Stomach smooth muscle (tissue), 2 donors: ENCODE measurements around the gene LRMDA.
"Not testable (repeated sequence)": the region's sequence is repeated elsewhere in the genome, so short reads cannot be mapped to it uniquely, and the experiment has no call there.

Experiments
- H3K27ac ChIP-seq: one replicate; pipeline ENCODE4 v1.7.0; 2013; ENCODE audit warnings: mild to moderate bottlenecking, low read length, inconsistent platforms
- H3K27me3 ChIP-seq, 2 donors: one replicate each; pipeline ENCODE4 v1.7.0; 2013; ENCODE audit warnings: low read length in 2 of 2; ENCODE audit not compliant: insufficient read depth in 2 of 2, control insufficient read depth in 1 of 2
- H3K36me3 ChIP-seq, 2 donors: one replicate each; pipeline ENCODE4 v1.7.0; 2013; ENCODE audit warnings: low read length in 2 of 2; ENCODE audit not compliant: control insufficient read depth in 2 of 2, insufficient read depth in 2 of 2
- H3K4me1 ChIP-seq: one replicate; pipeline ENCODE4 v1.7.0; 2013; ENCODE audit warnings: low read length; ENCODE audit not compliant: control insufficient read depth, insufficient read depth
- H3K4me3 ChIP-seq, 2 donors: one replicate each; pipeline ENCODE4 v1.7.0; 2013; ENCODE audit warnings: low read length in 2 of 2
- H3K9ac ChIP-seq, 2 donors: one replicate each; pipeline ENCODE4 v1.7.0; 2013; ENCODE audit warnings: low read length in 2 of 2, mild to moderate bottlenecking in 1 of 2
- H3K9me3 ChIP-seq, 2 donors: one replicate each; pipeline ENCODE4 v1.7.0; 2013; ENCODE audit warnings: low read length in 2 of 2; ENCODE audit not compliant: control insufficient read depth in 2 of 2
- donor health status: healthy.
- donor health status: Pancreatic carcinoma.

Gene LRMDA

GRCh38 chr10:75507469-75507868, 76.0 kb downstream of the LRMDA start:
- Histone ChIP-seq H3K27ac (no peak overlapping the region), H3K9me3 (no peaks in the 10 kb centered on the region), H3K9ac (no peak overlapping the region), H3K4me3 (no peak overlapping the region), H3K4me1 (peaks cover 41% of the 10 kb centered on the region), H3K27me3 (no peaks in the 10 kb centered on the region), H3K36me3 (no peaks in the 10 kb centered on the region)

- peak overlapping the region; percentile 32 for H3K27ac ChIP-seq
- H3K4me1 ChIP-seq: peaks cover 50% of the 10 kb centered on the region
- H3K4me3 ChIP-seq: peak overlapping the region; percentile 29
- H3K36me3 ChIP-seq: no peaks in the 10 kb centered on the region
- H3K9me3 ChIP-seq: no peaks in the 10 kb centered on the region
- H3K9ac ChIP-seq: no peak overlapping the region
- H3K27me3 ChIP-seq: no peaks in the 10 kb centered on the region
Observed at GRCh38 chr10:75508239-75508813, 76.9 kb downstream of the LRMDA start.

GRCh38 chr10:75508814-75509306, 77.4 kb downstream of the LRMDA start:
- H3K36me3 ChIP-seq: no peaks in the 10 kb centered on the region
- no peaks in the 10 kb centered on the region for H3K9me3 ChIP-seq
- H3K27ac ChIP-seq: no peak overlapping the region
- H3K27me3 ChIP-seq: no peaks in the 10 kb centered on the region
- peak overlapping the region; percentile 29 for H3K4me3 ChIP-seq
- no peak overlapping the region for H3K9ac ChIP-seq
- peaks cover 52% of the 10 kb centered on the region for H3K4me1 ChIP-seq

DNA sequence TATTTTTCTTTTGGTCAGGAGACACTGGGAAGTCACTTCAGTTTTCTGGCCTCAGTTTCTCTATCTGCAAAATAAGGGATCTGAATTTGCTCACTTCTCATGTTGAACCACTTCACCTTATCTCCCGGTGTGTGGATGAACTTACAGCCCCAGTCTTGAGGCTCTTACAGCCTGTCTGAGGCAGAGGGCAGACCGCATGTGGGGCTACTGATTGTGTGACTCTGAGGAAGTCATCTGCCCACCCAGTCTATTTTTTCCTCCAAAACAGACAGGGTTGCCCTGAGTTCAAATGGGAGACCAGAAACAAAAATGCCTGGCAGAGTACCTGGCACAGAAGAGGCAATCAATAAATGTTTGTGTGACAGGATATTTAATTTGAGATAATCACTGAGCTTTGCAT, 78.3 kb downstream of the LRMDA start:
- H3K4me1 ChIP-seq: peaks cover 52% of the 10 kb centered on the region

DNA sequence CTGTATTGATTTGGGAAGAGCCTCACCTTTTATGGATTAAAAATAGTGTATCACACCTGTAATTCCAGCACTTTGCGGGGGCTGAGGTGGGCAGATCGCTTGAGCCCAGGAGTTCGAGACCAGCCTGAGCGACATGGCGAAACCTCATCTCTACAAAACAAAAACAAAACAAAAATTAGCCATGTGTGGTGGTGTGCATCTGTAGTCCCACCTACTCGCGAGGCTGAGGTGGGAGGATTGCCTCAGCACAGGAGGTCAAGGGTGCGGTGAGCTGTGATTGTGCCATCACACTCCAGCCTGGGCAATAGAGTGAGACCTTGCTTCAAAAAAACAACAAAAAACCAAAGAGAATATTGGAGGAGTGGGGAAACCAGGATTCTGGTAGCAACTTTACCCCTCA, 79.6 kb downstream of the LRMDA start:
- Histone ChIP-seq H3K9ac (no peak overlapping the region), H3K4me3 (no peak overlapping the region), H3K4me1 (peaks cover 52% of the 10 kb centered on the region), H3K36me3 (no peaks in the 10 kb centered on the region), H3K9me3 (peaks cover 5 to 9% of the 10 kb centered on the region in 2 donors), H3K27me3 (no peaks in the 10 kb centered on the region), H3K27ac (no peak overlapping the region)

More for the DNA sequence above, 78.3 kb downstream of the LRMDA start:
- H3K4me3 ChIP-seq: no peak overlapping the region
- H3K27ac ChIP-seq: no peak overlapping the region
- H3K9me3 ChIP-seq: peaks cover 2 to 4% of the 10 kb centered on the region in 2 donors
- H3K9ac ChIP-seq: no peak overlapping the region
- no peaks in the 10 kb centered on the region for H3K27me3 ChIP-seq
- no peaks in the 10 kb centered on the region for H3K36me3 ChIP-seq

DNA sequence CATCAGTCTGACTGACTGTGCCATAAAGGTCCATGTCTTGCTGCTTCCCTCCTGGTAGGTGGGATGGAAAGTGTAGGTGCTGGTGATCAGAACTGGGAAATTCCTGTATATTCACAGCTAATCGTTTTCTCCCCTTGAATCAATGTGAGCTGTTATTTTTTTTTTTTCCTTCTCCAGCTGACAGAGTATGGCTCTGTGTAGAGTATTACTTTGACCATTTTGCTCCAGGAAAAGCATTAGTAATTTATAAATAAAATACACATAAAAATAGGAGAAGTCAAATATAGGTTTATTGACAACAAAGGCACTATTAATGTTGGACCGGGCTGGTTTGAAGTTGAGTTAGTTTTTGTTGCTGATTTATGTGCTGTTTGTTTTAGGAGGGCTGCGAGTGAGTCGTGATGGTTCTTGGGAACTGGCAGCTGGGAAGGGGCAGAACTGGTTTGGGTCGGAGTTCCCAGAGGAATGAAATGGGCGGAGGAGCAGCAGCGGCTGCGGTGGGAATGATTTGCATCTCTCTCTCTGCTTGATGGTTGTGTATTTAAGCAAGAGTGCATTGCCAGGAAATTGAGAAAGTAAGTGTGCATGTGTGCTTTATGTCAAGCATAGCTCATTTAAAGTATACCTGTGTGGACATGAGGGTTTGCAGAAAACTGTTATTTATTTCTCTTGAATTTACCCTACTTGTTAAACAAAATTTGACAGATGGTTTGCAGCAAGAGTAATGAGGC, 80.9 kb downstream of the LRMDA start:
- Histone ChIP-seq H3K9ac (no peak overlapping the region), H3K9me3 (peaks cover 5 to 9% of the 10 kb centered on the region in 2 donors), H3K27ac (no peak overlapping the region), H3K4me3 (peak overlapping the region in 1 of 2 donors; percentile 24), H3K27me3 (no peaks in the 10 kb centered on the region), H3K4me1 (peaks cover 44% of the 10 kb centered on the region), H3K36me3 (no peaks in the 10 kb centered on the region)

DNA sequence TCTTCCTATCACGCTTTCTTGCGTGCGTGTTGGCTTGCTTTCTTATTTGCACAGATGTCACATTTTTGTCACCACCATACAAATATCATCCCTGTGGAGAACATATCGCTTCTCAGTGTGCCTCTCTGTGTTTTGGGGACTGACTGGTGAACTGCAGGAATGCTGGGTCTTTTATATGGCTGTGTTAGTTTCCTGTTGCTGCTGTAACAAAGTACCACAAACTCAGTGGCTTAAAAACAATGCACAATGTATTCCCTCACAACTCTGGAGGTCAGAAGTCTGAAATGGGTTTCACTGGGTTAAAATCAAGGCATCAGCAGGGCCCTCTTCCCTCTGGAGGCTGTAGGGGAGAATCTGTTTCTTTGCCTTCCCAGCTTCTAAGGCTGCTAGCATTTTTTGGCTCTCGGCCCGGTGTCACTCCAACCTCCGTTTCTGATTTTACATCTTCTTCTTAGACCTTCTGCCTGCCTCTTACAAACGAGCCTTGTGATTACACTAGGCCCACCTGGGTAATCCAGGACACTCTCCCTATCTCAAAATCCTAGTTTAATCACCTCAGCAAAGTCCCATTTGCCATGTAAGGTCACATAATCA, 82.0 kb downstream of the LRMDA start:
- Histone ChIP-seq H3K9me3 (peaks cover 5 to 9% of the 10 kb centered on the region in 2 donors), H3K36me3 (no peaks in the 10 kb centered on the region), H3K27ac (no peak overlapping the region), H3K4me3 (no peak overlapping the region), H3K4me1 (peaks cover 33% of the 10 kb centered on the region), H3K27me3 (no peaks in the 10 kb centered on the region), H3K9ac (no peak overlapping the region)

DNA sequence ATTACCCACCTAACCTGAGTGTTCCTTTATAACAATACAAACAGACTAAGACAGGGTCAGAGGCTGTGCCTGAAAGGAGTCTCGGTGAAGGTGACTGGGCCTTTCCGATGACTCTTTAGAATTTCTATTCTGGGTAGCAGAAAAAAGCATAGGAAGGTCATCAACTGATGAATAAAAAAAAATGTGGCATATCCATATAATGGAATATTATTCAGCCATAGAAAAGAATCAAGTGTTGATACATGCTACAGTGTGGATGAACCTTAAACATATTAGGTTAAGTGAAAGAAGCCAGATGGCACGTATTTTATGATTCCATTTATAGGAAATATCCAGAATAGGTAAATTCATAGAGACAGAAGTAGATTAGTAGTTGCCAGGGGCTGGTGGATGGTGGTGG, 83.4 kb downstream of the LRMDA start:
- no peak overlapping the region for H3K4me3 ChIP-seq
- no peaks in the 10 kb centered on the region for H3K36me3 ChIP-seq
- H3K9ac ChIP-seq: no peak overlapping the region
- H3K9me3 ChIP-seq: peaks cover 5 to 9% of the 10 kb centered on the region in 2 donors
- no peaks in the 10 kb centered on the region for H3K27me3 ChIP-seq
- peaks cover 23% of the 10 kb centered on the region for H3K4me1 ChIP-seq
- no peak overlapping the region for H3K27ac ChIP-seq

DNA sequence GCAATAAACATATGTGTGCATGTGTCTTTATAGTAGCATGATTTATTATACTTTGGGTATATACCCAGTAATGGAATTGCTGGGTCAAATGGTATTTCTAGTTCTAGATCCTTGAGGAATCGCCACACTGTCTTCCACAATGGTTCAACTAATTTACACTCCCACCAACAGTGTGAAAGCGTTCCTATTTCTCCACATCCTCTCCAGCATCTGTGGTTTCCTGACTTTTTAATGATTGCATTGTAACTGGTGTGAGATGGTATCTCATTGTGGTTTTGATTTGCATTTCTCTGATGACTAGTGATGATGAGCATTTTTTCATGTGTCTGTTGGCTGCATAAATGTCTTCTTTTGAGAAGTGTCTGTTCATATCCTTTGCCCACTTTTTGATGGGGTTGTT, 84.7 kb downstream of the LRMDA start:
- not testable (repeated sequence) for H3K4me3 ChIP-seq, H3K9me3 ChIP-seq
- peaks cover 21% of the 10 kb centered on the region for H3K4me1 ChIP-seq

DNA sequence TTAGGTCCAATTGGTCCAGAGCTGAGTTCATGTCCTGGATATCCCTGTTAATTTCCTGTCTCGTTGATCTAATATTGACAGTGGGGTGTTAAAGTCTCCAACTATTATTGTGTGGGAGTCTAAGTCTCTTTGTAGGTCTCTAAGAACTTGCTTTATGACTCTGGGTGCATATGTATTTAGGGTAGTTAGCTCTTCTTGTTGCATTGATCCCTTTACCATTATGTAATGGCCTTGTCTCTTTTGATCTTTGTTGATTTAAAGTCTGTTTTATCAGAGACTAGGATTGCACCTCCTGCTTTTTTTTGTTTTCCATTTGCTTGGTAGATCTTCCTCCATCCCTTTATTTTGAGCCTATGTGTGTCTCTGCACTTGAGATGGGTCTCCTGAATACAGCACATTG, 87.8 kb downstream of the LRMDA start:
- H3K4me1 ChIP-seq, H3K27me3 ChIP-seq, H3K4me3 ChIP-seq, H3K9me3 ChIP-seq, H3K36me3 ChIP-seq, H3K9ac ChIP-seq, H3K27ac ChIP-seq: not testable (repeated sequence)

More for the DNA sequence above, 84.7 kb downstream of the LRMDA start:
- H3K27ac ChIP-seq, H3K27me3 ChIP-seq, H3K36me3 ChIP-seq, H3K9ac ChIP-seq: not testable (repeated sequence)
